Stimulated activated CD8-positive, alpha-beta memory T cell treated with anti-CD3 and anti-CD28 coated beads, Interleukin-7, amount 100 ng/mL, for 24 hours (primary cell): ENCODE data around the gene SULT1C2.
"Not testable (repeated sequence)": the region's sequence is repeated elsewhere in the genome, so short reads cannot be mapped to it uniquely, and the experiment has no call there.

Experiments used
- DNase-seq: peaks from one replicate; pipeline ENCODE4 v3.0.0-alpha.2; 2020; ENCODE audit warnings: low read depth

Gene SULT1C2

DNA sequence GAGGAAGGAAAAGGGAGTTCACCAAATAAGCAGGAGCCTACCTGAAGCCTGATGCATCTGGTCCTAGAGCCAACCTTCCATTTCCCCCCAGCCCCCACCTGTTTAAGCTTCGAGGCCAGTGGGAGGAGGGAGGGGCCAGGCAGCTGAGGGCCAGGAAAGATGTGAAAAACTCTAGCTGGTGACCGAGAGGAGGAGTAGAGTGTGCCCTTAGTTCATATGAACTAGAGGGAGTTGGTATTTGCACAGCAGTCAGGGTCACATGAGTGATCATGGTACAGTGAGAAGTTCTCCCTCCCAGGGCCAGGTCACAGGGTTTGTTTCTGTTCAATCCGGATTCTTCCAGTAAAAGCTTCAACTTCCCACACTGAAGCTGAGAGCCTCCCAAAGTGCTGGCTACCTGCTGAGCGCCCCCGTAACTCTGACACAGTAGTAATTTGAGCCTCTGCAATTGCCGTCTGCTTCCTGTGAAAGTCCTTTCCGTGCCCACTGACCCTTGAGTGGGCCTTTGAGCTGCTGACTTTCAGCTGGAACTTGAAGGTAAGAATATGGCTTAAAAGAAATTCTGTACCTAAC is at the start of gene SULT1C2:
Gene SULT1C2, plus strand, starts transcription at position 362 of the 573 bp plus-strand sequence. CDS start 4,773 bp downstream, outside the sequence.
- no peak for DNase-seq

DNA sequence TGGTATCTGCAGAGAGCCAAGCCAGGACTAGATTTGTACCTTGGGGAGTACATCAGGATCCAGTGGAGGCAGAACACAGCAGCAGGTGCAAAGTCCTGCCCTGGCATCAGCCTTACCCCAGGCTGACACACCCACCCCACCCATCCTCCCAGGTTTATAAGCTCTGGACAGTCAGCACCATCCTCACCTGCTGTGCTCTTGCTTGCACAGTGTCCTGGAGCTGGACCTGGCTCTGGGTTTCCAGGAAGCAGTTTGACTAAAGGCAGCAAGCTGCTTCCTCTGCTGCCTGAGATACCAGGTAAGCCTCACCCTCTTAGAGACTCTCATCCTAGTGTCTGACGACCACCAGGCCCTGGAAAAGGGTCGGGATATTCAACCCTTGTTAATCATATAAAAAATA is 48.9 kb upstream of the SULT1C2 start, which contains the start of gene SULT1C3:
Gene SULT1C3, plus strand, starts transcription at position 183 of the 400 bp plus-strand sequence. CDS start 7,227 bp downstream, outside the sequence.
- DNase-seq, result no peak

DNA sequence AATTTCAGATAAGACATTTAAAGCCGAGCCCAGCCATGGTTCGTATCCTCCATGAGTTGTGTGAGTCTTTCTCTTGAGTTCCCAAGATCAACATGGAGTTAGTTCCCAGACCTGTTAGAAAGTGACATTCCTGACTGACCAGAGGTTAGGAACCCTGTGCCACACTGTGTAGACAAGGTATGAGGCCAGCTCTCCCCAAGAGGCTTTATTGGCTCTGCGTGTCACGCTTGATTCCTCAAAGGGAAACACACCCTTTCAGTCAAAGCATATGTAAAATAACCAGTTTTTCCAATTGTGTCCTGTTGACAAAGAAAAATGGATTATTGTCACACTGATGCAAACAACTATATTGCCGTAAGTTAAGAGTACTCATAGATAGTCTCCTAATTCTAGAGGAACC is 47.7 kb upstream of the SULT1C2 start:
- DNase-seq, result no peak

DNA sequence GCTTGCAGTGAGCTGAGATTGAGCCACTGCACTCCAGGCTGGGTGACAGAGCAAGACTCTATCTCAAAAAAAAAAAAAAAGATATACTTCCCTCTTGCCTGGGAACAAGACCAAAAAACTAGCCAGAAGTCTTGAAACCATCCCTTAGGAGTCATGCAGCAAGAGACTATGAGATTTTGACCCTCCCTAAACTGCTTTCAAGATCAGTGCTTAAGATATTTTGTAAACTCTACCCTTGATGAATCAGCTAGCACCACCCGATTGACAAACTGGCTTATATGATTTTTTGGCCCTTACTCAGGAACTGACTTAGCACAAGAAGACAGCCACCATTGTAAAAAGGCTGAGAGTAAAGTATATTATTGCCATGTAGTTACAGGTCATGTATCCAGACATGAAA is 45.1 kb upstream of the SULT1C2 start:
- no peak for DNase-seq

DNA sequence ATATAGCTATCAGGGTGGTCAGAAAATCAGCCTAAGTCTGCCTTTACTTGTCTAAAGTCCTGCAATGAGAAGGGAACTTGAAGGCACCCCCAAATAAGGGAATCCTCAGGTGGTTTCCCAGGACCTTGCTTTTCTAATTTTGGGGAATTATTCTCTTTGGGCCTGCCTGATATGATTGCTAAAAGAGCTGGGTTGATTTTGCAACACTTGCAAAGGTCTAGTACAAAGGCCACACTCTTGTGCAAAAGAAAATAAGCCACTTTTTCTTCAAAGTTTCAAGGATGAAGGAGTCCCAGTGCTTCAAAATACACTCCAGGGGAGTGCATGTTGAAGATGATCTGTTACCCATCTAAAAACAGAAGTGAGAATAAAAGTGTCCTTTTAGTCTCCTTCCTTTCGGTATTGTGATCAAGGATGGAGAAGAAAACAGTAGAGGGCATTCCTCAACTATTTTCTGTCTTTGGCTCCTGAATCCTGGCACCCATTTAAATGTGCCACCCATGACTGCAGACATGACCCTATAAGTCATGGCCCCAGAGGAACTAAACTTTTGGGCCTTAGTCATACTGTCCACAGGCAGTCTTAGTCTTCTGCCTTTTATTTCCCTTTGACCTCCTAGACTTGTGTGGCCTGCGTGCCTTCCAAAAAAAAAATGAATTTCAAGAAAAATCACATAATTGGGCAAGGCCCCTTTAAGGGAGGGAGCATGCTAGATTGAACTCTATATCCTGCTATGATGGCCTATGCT is 43.9 kb upstream of the SULT1C2 start:
- DNase-seq, result no peak

DNA sequence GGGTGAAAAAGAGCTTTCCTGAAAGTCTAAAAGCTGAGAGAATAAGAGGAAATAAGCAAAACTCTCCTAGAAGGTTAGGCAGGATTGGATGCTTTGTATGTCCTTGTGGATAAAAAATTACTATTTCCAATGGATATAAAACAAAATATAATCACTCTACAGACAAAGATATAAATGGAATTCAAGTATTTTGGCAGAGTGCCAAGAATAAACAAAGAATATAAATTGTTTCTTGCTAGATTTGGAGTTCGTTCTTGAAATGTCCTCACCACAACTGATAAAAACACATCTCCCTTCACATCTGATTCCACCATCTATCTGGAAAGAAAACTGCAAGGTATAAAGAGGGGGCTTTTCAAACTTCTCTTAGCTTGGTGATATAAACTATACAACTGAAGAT is 35.6 kb upstream of the SULT1C2 start:
- DNase-seq, result no peak

DNA sequence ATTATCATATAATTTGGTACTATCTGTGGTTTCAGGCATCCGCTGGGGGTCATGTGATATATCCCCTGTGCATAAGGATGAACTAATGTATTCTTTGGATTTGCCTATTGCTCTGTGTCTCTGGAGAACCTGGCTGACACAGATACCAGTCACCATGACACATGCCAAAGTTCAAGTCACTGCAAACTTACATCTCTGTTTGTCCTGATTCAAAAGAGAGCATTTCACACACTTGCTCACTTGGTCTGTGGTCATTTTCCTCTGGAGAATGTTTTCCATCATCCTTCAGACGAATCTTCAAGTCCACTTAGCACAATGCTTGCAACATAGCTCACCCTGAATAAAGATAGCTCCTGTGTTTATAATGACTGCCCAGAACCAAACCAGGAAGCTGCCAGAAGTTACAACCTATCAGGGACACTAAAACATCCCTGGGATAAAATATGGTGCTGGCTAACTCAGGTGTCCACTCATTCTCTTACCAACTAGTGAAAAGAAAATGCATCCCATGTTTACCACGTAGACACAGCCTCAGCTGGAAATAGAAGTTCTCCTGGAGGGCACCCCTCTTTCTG is 30.9 kb upstream of the SULT1C2 start:
- no peak for DNase-seq

DNA sequence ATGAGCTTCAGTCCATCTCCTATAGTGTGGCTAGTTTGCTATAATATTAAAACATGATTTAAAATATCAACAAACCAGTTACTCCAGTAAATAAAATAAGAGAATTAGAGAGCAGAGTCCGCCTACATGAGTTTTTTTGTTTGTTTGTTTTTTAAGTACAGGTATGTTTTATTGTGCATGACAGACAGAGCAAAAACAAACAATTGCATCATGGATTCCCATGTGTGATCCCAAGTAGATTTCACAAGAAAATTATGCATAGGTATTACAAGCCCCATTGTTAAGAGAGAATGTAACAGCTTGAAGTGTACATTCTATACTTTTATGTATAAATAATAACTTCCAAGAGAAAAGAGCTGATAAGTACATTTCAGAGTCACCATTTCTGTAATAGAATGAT is 27.9 kb upstream of the SULT1C2 start:
- no peak for DNase-seq

DNA sequence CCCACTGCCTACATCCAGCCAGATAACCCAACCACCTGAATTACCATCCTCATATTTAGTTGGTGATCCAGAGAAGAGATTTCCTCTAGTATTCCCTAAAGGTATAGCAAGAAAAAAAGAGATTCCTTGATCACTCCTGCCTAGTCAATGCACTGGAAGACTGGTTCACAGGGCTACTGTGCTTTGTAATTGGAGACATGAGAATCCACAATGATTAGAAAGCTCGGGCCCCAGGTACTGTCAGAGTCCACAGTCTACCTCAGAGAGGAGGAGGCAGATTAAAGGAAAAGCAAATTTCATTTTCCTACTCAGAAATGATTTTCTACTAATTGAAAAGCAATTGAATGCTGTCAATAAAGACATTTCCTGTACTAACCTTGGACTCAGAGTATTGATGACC is 26.7 kb upstream of the SULT1C2 start:
- DNase-seq, result no peak

DNA sequence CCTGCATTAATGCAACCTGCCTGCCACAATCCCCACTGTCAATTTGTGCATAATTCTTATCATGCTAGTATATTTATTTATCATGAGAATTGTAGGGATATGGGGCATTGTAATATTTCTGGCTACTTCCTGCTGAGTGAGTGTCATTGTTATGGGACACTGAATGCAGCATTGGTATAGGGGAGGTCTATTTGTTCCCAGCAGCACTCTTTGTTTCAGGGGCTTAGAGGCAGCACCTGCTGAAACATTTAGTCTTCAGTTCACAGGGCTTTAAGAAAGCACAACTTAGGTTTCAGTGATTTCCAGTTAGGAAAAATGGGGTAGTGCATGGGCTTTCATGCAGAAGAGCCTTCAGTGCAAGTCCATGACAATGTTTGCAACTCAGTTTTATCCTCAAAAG is 25.3 kb upstream of the SULT1C2 start:
- DNase-seq, result no peak

DNA sequence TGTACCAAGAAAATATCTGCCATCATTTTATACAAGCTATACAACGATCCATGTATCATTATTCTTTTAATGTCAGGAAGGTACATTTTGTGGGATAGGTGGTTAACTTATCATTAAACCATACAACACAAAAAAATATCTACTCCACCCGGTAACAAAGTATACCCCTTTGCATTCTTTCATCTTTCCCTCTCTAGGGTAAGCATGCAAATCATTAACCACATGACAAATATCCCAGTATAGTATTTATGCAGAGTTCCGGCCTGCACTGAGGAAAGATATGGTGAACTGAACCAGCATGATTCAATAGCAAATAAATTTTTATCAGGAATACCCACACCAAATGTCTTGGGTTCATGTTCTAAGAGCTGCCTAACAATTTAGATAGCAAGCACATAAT is 22.5 kb upstream of the SULT1C2 start:
- no peak for DNase-seq

DNA sequence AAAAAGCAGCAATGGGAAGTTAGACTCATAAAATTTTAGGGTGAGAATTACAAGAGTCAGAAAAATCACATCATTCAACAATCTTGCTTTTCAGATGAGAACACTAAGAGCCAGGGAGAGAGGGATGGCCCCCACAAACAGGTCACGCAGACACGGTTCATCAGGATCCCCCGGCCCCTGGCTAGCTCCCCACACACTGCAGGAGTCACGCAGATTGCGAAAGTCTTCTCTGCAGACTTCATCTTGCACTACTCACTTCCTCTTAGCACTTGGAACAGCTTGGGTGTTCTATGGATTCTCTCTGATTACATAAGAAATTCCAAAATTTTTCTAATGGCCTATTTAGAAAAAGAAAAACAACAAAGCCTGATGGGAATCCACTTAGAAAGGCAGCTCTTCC is 21.6 kb upstream of the SULT1C2 start:
- no peak for DNase-seq

DNA sequence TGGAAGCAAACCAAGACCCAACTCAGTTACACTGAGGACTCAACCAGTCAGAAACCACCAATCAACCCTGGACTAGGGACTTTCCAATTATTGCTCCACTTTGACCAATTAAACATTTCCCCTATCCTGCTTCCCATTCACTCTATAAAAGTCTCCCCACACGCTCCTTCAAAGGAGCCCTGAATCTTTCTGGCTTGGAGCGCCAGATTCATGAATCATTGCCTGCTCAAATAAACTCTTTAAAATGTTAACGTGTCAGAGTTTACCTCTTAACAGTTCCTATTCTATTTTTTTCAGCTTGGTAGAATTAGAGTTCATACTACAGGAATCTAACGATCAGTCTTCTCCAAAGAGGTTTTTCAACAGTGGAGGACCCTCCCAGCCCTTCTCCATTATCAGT is 20.7 kb upstream of the SULT1C2 start:
- no peak for DNase-seq

DNA sequence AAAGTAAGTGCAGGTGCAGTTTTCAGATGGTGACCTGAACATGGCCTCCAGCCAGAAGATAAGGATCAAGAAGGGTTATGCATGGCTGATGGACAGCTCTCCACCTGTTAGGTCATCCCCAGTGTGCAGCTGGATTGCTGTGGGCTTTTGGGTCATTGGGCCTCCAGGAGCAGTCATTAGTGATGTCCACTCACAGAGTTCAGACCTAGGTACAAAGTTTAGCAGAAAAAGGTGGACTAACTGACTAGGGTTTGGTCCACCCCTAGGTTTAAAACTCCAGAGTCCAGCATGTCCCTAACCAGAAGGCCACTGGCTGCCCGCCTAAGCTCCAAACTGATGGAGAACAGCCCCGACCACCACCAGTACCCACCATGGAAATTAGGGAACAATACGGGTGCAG is 18.3 kb upstream of the SULT1C2 start:
- DNase-seq, result no peak

DNA sequence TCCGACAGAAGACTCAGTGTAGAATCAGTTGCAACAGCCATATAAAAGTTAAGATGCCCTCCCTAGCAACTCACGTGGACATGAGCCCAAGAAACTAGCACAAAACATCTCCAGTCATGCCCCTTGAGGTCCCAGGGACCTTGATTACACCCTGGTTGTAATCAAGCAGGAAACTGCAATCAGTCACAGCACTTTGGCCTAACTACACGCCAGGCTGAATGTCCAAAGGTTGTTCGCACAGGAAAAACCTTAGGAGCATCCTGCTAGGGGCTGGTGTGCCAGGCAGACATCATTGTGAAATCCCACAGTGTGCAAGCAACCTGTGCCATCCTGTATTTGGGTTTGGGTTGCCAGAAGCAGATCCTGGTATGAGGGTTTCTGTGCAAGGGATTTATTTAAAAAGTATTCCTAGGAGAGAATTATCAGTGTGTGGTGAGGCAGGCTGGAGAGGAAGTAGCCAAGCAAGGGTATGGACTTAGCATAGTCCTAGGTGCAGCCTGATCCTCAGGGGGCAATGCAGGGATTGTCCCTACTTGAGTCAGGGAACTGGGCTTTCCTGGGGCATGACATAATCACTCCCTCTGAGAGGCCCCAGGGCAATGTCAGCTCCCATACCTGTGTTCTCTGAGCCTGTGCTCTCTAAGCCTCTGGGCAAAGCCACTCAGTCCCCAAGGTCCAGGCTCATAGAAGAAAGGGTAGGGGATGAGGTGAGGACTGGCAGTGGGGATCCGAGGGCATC is 17.8 kb upstream of the SULT1C2 start:
- DNase-seq, result no peak

DNA sequence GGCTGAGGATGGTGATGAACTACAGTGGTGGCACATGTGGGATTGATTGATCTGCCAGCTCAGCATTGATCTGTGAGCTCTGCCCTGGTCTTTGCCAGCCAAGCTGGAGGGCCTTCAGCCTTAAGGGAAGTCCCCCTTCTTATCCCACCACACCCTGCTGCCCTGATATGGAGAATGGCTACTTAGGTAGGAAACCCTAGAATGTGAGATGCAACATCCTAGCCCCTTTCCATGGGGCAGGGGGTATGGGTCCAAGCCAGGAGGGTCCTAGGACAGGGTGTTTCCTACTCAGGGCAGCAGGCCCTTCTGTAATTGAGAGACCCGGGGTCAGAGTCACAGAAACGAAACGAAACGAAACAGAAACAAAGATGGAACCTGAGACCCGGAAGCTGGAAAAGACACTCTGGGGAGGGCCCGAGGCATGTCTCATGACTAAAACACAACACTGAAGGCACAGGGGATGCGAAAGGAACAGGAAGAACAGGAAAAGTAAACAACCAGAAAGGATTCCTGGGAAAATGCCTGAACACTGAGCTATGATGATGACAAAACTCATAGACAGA is 16.9 kb upstream of the SULT1C2 start:
- no peak for DNase-seq

DNA sequence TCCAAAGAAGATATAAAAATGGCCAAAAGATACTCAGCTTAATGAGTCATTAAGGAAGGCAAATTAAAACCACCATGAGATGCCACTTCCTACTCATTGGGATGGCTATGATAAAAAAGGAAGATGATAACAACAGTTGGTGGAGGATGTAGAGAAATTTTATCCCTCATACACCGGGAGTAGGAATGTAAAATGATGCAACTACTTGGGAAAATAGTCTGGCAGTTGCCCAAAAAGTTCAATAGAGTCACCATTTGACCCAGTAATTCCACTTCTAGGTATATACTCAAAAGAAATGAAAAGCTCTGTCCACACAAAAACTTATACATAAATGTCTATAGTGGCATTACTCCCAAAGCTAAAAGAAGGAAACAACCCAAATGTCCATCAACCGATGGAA is 10.1 kb upstream of the SULT1C2 start:
- DNase-seq, result no peak

DNA sequence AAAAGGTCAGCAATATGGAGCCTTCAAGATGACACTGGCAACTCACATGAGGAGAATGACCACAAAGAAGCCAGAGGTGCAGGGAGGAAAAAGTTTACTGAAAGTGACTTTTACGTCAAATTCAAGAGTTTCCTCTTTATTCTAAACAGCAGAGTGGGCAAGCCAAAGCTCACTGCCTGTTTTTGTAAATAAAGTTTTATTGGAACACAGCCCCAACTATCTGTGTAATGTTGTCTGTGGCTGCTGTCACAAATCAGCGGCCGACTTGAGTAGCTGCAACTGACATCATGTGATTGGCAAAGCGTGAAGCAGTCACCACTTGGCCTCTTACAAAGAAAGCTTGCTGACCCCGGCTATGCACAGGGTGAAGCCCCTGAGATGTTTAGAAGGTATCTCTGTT is 9.2 kb upstream of the SULT1C2 start:
- DNase-seq, result no peak

DNA sequence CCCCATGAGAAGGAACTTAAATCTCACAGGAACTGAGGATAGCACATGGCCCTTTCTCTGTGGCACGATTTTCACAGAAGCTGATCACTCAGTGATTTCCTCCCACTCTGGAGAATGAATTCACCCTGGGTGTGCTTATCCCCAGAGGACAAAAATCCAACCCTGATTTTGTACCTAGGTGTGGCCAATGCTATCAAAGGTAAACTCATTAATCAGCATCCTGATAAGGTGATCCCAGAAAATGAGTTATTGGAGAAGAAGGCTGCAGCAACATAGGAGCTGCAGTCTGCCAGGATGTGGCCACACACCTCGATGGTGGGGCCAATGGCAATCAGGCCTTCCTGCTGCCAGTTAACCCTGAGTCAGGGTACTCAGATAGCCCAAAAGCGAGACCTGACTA is 8.2 kb upstream of the SULT1C2 start:
- no peak for DNase-seq

DNA sequence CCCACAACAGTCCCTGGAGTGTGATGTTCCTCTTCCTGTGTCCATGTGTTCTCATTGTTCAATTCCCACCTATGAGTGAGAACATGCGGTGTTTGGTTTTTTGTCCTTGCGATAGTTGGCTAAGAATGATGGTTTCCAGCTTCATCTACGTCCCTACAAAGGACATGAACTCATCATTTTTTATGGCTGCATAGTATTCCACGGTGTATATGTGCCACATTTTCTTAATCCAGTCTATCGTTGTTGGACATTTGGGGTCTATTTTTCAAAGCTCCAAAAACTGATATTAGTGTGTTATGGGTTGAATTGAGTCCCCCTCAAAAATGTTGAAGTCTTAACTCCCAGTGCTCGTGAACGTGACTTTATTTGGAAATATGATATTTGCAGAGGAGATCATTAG is 4.1 kb upstream of the SULT1C2 start:
- DNase-seq, result not testable (repeated sequence)

DNA sequence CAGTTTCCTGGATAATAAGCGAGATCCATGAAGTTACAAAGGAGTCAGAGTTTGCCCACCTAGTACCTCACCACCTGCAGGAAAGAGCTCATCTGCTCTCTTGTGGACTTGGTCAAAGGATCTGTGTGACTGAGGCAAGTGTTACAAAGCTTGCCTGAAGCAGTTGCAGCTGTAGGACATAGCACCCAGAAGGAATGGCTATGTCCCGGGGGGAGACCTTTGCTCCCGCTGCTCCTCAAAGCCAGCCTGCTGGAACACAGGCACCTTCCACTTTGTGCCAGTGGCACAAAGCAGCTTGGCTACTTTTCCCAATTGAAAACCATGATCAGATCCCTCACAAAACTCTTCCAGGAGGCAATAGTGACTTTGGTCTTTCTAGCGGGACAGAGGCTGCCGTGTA is 3.1 kb upstream of the SULT1C2 start:
- DNase-seq, result no peak

DNA sequence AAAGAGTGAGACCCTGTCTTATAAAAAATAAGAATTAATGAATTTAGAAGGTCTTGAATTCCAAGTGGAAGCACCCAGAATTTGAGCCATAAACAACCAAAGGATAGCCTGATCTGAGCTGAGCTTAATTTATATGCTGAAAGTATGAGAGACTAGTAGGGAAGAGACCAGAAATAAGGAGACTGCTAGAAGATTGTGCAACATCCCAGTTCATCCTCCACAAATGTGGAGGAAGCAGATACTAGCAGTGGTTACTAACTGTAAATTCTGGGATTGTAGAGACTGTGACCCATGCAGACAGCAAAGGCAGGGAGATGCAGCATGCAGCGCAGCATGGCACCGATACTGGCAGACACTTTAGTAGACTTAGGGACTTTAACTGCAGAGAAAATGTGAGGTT is 1.5 kb upstream of the SULT1C2 start:
- DNase-seq, result no peak

DNA sequence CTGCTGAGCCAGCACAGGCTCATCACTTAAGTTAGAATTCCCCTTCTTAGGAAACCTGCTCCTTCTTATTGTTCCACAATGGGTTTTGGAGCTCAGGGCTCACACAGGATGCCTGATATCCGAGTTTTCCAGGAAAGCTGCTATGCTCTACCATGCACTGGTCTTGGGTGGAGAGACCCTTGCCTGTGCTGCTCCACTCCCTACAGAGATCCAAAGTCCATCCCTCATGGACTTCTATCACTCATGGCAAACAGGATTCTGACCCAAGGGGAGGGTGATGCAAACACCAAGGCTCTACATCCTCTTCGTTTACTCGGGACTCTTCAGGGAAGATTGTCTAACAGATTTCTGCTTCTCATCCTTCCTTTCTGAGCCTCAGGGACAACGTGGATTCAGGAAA is 5.2 kb downstream of the SULT1C2 start:
- DNase-seq, result no peak
